IPS DF 6.9 (cell line): Measurements from ENCODE around the gene SSX4B.
"Not testable (repeated sequence)": the region's sequence is repeated elsewhere in the genome, so short reads cannot be mapped to it uniquely, and the experiment has no call there.

Experiments used
- DNase-seq: peaks from one replicate; pipeline ENCODE4 v3.0.0-alpha.2; 2013; ENCODE audit warnings: low read depth, low spot score
- H3K27ac ChIP-seq: one replicate; pipeline ENCODE4 v1.5.1; 2013; ENCODE audit warnings: low read length, control low read depth
- H3K27me3 ChIP-seq: 2 replicates; pipeline ENCODE4 v1.6.1; 2013; ENCODE audit warnings: mild to moderate bottlenecking, low read length; ENCODE audit not compliant: control insufficient read depth, insufficient read depth
- H3K36me3 ChIP-seq: 2 replicates; pipeline ENCODE4 v1.6.1; 2013; ENCODE audit warnings: low read length; ENCODE audit not compliant: control insufficient read depth, insufficient read depth
- H3K4me1 ChIP-seq: 2 replicates; pipeline ENCODE4 v1.6.1; 2013; ENCODE audit warnings: low read length; ENCODE audit not compliant: control insufficient read depth, insufficient read depth
- H3K4me3 ChIP-seq: 2 replicates; pipeline ENCODE4 v1.5.1; 2013; ENCODE audit warnings: mild to moderate bottlenecking, low read length
- H3K9me3 ChIP-seq: 2 replicates; pipeline ENCODE4 v1.6.1; 2013; ENCODE audit warnings: low read length, inconsistent platforms; ENCODE audit not compliant: control insufficient read depth, insufficient read depth
- WGBS: extraction: QIAGEN DNeasy Blood & Tissue Kit; methylation state at CpG from one replicate; pipeline ENCODE4 v1.1.7; 2013; ENCODE audit warnings: mixed read lengths, missing lambda C conversion rate; ENCODE audit not compliant: insufficient read length, insufficient coverage; 5-methylcytosine and 5-hydroxymethylcytosine counted together

Gene SSX4B

DNA sequence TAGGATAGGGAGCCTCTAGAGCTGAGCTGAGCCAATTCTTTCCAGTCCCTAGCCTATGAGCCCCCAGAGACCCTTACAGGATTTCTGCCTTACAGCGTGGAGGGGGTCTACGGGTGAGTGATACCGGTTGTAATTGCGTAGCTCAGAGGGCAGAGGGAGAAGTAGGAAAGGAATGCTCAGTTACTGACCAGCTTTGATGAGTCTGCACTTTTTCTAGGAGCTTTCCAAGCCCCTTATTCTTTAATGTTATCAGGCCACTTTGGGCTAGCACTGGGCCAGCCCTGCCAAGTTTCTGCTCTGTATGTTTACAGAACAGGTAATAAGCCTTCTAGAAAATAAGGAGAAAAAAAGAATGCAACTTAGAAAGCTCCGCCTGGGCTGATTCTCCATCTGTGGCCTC is 17.8 kb upstream of the SSX4B start:
- not testable (repeated sequence) for DNase-seq, H3K9me3 ChIP-seq, H3K27me3 ChIP-seq, H3K27ac ChIP-seq, H3K36me3 ChIP-seq, H3K4me1 ChIP-seq, H3K4me3 ChIP-seq
- no CpG with 5 or more reads among the region's 5 CpGs for WGBS

DNA sequence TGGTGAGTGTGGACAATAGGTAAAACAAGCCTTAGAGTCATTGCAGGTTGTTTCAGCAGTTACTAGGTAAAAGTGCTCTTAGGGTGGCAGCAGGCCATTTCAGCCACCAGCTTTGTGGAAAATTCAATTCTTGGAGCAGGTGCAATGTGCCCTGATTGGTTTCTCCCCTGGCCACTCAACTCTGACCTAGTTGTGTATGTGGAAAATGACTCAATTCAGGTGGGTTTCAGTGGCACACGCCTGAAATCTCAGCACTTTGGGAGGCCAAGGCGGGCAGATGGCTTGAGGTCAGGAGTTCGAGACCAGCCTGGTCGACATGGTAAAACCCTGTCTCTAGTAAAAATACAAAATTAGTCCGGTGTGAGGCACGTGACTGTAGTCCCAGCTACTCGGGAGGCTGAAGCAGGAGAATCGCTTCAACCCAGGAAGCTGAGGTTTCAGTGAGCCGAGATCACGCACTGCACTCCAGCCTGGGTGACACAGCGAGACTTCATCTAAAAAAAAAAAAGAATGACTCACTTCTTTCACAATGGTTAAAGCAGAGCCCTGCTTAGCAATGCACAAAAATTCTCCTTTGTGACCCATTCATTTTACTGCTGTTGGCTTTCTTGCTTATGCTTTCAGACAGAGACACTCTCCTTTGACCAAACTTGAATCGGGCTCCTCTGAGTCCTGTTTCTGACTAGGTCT is 15.4 kb upstream of the SSX4B start:
- not testable (repeated sequence) for H3K27ac ChIP-seq, DNase-seq, H3K27me3 ChIP-seq, H3K4me3 ChIP-seq, H3K36me3 ChIP-seq, H3K9me3 ChIP-seq, H3K4me1 ChIP-seq
- no CpG with 5 or more reads among the region's 12 CpGs for WGBS

DNA sequence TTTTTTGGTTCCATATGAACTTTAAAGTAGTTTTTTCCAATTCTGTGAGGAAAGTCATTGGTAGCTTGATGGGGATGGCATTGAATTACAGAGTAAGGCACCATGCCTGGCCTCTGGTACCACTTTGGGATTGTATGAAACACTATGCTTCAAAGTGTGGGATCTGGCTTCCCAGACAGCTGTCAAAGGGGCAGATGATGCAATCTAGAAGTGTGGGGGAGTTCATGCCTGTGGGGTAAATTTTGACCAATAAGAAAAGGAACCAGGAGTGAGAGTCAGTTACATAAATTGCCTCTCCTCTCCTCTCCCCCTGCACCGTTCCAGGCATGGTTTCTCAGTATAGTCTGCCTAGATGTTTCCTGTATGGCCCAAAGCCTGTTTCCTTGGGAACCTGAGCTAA is 13.9 kb downstream of the SSX4B start:
- not testable (repeated sequence) for DNase-seq, H3K4me3 ChIP-seq, H3K4me1 ChIP-seq, H3K27ac ChIP-seq, H3K27me3 ChIP-seq, H3K9me3 ChIP-seq, H3K36me3 ChIP-seq
- no CpG with 5 or more reads among the region's 1 CpG for WGBS

DNA sequence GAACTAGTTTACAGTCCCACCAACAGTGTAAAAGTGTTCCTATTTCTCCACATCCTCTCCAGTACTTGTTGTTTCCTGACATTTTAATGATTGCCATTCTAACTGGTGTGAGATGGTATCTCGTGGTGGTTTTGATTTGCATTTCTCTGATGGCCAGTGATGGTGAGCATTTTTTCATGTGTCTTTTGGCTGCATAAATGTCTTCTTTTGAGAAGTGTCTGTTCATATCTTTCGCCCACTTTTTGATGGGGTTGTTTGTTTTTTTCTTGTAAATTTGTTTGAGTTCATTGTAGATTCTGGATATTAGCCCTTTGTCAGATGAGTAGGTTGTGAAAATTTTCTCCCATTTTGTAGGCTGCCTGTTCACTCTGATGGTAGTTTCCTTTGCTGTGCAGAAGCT is 14.8 kb downstream of the SSX4B start:
- not testable (repeated sequence) for H3K4me1 ChIP-seq, DNase-seq, H3K27me3 ChIP-seq, H3K36me3 ChIP-seq, H3K27ac ChIP-seq, H3K4me3 ChIP-seq, H3K9me3 ChIP-seq
- no CpG with 5 or more reads among the region's 2 CpGs for WGBS

DNA sequence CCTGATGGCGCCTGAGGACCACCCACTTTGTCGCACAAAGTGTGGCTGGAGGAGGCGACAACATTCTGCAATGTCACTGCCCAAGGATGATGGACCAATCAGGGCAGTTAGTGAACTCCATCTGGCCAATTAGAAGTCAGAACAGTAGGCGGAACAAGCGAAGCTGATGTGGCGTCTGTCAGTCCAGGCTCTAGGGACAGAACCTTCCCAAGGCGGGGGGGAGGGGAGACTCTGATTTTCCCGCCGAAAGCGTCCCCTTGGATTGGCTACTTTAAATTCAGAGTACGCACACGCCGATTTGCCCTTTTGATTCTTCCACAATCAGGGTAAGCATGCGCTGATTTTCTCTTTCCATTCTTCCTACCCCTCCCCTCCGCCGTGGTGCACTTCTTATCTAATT is 28.5 kb downstream of the SSX4B start, which contains the start of gene SSX4:
SSX4 (plus strand) TSS at position 301 of the 400 bp plus-strand sequence. CDS start 515 bp downstream, outside the sequence.
- DNase-seq, H3K9me3 ChIP-seq, H3K27me3 ChIP-seq, H3K36me3 ChIP-seq, H3K4me3 ChIP-seq, H3K4me1 ChIP-seq, H3K27ac ChIP-seq: not testable (repeated sequence)
- WGBS = no CpG with 5 or more reads among the region's 16 CpGs

DNA sequence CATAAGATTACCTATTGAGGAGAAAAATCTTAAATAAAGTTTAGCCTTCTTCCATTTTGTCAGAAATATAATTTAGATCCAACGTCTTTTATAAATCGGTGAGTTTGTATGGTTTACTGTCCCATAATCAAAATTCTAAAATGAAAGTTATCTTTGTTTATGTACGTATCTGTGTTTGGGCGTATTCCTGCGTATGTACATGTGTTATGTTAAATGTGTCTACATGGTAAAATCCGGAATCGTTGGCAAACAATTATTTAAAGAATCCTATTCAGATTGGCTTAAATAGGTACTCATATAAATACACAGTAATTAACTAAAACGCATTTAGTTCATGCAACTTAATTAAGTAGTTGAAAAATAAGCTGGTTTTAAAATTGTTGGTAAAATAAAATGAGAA is 41.4 kb downstream of the SSX4B start:
- not testable (repeated sequence) for H3K4me3 ChIP-seq, H3K9me3 ChIP-seq, H3K36me3 ChIP-seq, H3K4me1 ChIP-seq, H3K27me3 ChIP-seq, DNase-seq, H3K27ac ChIP-seq
- WGBS = no CpG with 5 or more reads among the region's 8 CpGs

DNA sequence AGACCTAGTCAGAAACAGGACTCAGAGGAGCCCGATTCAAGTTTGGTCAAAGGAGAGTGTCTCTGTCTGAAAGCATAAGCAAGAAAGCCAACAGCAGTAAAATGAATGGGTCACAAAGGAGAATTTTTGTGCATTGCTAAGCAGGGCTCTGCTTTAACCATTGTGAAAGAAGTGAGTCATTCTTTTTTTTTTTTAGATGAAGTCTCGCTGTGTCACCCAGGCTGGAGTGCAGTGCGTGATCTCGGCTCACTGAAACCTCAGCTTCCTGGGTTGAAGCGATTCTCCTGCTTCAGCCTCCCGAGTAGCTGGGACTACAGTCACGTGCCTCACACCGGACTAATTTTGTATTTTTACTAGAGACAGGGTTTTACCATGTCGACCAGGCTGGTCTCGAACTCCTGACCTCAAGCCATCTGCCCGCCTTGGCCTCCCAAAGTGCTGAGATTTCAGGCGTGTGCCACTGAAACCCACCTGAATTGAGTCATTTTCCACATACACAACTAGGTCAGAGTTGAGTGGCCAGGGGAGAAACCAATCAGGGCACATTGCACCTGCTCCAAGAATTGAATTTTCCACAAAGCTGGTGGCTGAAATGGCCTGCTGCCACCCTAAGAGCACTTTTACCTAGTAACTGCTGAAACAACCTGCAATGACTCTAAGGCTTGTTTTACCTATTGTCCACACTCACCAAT is 43.9 kb downstream of the SSX4B start:
- not testable (repeated sequence) for DNase-seq, H3K4me3 ChIP-seq, H3K9me3 ChIP-seq, H3K27me3 ChIP-seq, H3K4me1 ChIP-seq, H3K36me3 ChIP-seq, H3K27ac ChIP-seq
- WGBS = no CpG with 5 or more reads among the region's 12 CpGs

DNA sequence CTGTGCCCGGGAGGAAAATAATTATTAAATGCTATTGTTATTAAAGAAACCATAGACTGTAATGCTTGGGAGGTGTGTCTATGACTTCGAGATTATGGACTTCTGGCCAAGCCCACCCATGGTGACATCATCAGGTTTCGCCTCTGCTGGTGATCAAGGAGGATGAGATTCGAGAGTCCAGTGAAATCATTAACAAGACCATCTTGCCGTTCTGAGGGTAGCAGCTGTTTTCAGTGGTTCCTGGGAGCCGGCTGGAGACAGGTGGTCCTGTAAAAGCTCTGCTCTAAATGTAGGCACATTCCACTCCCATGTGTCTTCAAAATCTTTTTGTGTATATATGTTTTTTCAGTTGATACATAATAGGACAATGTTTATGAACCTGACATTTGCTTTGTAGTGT is 52.5 kb downstream of the SSX4B start:
- DNase-seq, H3K27ac ChIP-seq, H3K36me3 ChIP-seq, H3K4me1 ChIP-seq, H3K9me3 ChIP-seq, H3K4me3 ChIP-seq, H3K27me3 ChIP-seq: not testable (repeated sequence)
- WGBS = no CpG with 5 or more reads among the region's 6 CpGs

DNA sequence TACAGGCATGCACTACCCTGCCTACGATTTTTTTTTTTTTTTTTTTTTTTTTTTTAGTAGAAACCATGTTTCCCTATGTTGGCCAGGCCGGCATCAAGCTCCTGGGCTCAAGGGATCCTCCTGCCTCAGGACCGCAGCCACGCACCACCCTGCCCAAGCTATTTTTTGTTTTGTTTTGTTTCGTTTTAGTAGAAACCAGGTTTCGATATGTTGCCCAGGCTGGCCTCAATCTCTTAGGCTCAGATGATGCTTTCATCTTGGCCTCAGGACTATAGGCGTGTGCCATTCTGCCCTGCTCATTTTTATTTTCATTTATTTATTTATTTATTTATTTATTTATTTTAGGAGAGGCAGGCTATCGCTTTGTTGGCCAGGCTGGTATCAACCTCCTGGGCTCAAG is 54.1 kb downstream of the SSX4B start:
- Histone ChIP-seq H3K36me3 (no peaks in the 10 kb centered on the region), H3K27ac (no peak overlapping the region), H3K4me3 (no peak overlapping the region), H3K4me1 (no peaks in the 10 kb centered on the region), H3K27me3 (no peaks in the 10 kb centered on the region), H3K9me3 (no peaks in the 10 kb centered on the region)
- WGBS = no CpG with 5 or more reads among the region's 8 CpGs
- no peak for DNase-seq

DNA sequence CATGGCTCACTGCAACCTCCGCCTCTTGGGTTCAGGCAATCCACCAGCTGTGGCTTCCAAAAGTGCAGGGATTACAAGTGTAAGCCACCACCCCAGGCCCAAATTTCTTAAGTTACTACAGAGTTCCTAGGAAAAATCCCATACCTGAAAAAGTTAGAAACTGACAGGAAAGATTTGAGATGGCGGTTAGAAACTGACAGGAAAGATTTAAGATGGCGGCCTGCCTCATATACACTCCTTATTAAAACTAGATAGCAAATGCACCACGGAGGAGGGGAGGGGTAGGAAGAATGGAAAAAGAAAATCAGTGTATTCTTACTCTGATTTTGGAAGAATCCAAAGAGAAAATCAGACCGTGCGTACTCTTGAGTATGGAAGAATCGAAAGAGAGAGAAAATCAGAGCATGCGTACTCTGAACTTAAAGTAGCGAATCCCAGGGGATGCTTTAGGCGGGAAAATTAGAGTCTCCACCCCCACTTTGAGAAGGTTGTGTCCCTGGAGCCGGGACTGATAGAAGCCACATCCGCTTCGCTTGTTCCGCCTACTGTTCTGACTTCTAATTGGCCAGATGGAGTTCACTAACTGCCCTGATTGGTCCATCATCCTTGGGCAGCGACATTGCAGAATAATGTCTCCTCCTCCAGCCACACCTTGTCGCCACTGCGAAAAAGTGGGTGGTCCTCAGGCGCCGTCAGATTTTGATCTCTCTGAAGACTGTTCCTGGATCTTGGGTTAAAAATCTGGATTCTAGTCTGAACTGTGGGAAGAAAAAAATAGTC is 55.3 kb downstream of the SSX4B start, which contains the start of gene SSX3:
SSX3 (minus strand) TSS at position 389 of the 780 bp plus-strand sequence. CDS start 1,454 bp downstream, outside the sequence.
- not testable (repeated sequence) for H3K27ac ChIP-seq, H3K4me1 ChIP-seq, H3K36me3 ChIP-seq, H3K9me3 ChIP-seq, H3K4me3 ChIP-seq, DNase-seq, H3K27me3 ChIP-seq
- no CpG with 5 or more reads among the region's 19 CpGs for WGBS
